NCI-H1436 (cell line): ENCODE measurements around the gene POLR2E.
"Not testable (repeated sequence)": the region's sequence is repeated elsewhere in the genome, so short reads cannot be mapped to it uniquely, and the experiment has no call there.

Experiments
- DNase-seq: peaks from one replicate; lab custom pipeline; 2025; lab: John Stamatoyannopoulos, UW

POLR2E gene

DNA sequence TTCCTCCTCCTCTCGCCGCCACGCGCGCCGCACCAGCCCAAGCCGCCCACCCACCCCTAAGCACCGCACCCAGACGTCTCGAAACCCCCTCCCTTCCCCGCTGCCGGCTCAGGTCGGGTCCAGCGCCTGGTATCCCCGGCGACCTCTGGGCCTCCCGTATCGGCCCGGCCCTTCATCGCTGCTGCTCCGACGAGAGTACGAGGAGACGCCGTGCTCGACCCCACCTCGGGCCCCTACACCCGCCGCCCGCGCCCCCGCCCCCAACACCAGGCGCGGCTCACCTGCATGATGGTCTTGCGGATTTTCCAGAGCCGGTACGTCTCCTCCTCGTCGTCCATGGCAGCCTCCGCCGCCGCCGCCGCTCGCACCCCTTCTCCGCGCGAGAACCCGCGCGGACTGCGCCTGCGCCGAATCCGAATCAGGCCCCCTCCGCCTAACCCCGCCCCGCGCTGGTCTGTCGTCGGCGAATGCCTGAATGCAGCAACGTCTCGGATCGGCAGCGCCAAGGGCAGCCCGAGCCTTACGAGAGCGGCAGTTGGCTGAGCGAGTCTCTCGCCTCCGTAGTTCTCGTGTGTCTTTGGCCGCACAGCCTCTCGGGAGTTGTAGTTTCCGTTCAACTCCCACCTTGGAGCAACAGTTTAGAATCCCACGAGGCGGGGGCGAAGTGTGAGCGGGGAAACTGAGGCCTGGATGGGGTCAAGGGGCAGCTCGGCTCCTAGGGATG, at the start of gene POLR2E:
Gene POLR2E, minus strand, starts transcription at position 398 of the 724 bp plus-strand sequence. Its CDS starts 60 bp downstream, at position 338.
- peak; percentile 98 for DNase-seq

DNA sequence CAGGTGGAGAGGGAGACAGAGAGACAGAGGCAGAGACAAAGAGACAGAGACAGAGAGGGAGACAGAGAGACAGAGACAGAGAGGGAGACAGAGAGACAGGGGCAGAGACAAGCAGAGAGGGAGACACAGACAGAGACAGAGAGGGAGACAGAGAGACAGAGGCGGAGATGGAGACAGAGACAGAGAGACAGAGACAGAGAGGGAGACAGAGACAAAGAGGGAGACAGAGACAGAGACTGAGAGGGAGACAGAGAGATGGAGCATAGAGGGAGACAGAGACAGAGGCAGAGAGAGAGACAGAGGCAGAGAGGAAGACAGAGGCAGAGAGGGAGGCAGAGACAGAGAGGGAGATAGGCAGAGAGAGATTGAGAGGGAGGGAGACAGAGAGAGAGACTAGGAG, 49.6 kb upstream of the POLR2E start:
- no peak for DNase-seq

DNA sequence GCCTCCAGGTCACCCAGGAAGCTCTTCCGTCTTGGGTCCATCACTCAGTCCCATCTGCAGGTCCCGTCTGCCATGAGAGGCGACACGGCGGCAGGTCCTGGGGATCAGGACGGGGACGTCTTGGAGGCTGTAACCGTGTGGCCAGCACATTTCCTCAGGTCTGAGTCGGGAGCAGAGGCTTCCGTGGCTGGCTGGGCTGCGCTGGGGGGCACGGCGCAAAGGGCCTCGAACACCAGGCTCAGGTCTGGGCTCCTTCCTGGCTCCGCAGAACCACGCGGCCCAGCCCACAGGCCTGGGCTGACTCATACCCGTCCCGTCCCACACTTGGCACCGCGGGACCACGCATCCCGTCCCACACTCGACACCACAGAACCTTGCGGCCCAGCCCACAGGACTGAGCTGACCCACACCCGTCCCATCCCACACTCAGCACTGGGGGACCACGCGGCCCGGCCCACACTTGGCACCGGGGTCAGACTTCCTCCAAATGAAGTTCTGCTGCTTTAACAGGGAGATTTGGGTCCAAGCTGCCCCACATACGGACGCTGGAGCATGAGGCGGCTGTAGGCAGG, 48.7 kb upstream of the POLR2E start:
- DNase-seq, result no peak

DNA sequence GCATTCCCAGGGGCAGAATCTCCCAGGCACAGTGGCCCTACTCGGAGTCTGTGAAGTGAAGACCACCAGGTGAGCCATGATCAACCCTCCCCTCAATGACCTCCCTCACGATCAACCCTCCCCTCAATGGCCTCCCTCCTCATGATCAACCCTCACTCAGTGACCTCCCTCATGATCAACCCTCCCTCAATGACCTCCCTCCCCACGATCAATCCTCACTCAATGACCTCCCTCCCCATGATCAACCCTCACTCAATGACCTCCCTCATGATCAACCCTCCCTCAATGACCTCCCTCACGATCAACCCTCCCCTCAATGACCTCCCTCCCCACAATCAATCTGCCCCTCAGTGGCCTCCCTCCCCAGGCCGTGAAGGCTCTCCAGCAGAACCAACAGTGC, 46.8 kb upstream of the POLR2E start:
- no peak for DNase-seq

DNA sequence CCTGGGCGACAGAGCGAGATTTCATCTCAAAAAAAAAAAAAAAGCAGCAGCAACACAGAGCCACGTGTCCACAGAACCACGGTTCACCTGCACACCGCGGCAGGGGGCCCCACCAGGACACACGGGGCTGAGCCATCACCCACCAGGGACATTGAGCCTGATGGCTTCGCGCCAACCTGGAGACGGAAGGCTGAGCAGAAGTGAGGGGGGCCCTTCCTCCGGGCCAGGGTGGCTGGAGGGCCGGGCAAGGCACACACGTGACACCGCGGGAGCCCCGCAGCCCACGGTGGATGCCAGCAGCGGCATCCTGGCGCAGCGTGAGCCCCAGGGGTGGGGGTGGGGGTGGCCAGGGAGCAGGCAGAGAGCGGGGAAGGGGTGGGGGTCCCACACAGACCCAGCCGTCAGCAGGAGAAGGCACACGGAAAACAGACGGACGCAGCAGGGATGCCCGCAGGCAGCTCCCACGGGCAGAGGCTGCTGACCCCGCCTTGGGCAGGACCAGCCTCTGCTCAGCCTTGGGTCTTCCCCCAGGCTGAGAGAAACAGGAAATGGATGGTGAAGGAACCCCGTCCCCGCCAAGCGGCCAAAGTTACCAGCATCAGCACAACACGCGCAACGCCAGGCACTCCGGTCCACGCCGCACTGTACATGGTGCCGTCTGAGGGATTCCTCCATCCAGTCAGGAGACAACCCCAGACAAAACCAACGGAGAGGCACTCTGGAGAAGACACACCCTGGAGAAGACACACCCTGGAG, 45.3 kb upstream of the POLR2E start:
- no peak for DNase-seq

DNA sequence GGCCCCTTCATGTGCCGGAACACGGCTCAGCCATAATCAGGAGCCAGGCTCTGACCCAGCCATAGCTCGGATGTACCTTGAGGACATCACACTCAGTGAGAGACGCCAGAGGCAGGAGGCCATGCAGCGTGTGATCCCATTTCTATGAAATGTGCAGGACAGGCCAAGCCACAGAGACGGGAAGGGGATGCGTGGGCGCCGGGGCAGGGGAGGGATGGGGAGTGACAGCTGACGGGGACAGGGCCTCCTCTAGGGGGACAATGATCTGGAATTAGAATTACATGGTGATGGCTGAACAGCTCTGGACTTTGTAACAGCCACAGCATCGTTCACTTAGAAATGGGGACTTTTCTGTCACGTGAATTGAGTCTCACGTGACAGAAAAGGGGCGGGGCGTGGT, 44.0 kb upstream of the POLR2E start:
- DNase-seq, result no peak

DNA sequence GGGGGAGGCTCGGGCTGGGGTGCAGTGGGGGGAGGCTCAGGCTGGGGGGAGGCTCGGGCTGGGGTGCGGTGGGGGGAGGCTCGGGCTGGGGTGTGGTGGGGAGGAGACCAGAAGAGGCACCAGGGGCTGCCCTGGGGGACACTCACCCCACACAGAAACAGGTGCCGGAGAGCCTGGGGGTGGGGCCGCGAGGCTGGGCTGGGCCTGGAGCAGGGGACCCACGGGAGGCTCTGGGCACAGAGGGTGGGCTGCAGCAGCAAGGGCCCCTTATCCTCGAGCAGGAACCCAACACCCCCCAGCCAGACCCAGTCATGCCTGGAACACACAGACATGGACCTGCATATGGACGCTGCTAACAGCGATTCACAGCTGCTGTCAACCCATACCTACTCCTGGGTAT, 42.9 kb upstream of the POLR2E start:
- DNase-seq, result no peak

DNA sequence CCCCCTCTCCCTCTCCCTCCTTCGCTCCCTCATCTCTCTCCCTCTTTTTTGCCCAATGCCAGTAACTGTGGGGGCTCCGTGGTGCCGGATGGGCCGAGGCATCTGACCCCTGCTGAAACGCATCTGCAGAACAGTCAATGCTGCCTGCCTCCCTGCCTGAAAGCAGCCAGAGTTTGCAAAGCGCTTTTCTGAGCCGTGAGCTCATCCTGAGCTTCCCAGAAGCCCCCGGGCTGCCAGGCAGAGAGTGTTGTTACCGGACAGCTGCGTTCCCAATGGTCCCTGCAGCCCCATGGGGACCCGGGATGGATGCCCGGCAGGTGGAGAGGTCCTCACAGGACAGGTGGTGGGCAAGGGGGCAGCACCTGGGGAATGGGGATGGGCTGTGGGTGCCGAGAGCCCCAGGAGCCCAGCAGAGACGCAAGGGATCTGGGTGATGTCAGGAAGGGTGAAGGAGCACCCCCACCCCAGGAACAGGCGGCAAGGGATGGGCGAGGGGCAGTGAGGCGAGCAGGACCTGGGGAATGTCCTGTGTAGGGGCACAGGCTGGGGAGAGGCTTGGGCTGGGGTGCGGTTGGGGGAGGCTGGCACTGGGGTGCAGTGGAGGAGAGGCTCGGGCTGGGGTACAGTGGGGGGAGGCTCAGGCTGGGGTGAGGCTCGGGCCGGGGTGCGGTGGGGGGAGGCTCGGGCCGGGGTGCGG, 41.6 kb upstream of the POLR2E start:
- DNase-seq, result no peak

DNA sequence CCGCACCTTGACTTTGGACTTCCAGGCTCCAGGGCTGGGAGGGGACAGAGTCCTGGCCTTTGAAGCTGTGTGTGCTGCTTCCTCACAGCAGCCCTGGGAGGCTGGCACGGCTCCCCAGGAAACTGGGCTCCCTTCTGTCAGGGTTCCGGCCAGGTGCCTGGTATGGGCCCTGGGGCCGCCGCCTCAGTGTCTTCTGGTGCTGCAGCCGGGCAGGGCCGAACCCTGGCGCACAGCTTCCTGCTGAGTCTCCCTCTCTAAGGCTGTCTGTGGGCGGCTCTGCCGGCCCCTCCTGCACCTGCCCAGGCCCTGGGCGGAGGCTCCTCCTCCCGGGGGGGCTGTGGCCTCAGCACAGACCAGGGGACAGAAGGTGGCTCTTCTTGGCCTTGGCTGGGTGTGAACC, 41.0 kb upstream of the POLR2E start:
- no peak for DNase-seq

DNA sequence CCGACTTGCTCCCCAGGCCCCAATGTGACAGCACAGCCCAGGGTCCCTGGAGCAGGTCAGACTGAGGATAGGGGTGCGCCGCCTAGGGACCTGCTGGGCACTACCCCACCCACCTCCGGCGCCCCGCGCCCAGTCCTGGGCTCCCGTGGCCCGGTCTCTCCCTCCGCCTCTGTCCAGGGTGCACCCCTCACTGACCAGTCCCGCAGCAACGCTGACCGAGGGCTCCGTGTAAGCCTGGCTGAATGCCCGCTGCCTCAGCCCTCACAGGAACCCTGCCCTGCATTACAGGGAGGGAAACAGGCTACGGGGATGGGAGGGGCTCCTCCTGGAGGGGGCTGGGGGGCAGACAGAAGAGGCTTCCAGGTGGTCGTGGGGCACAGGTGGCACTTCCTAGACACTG, 40.3 kb upstream of the POLR2E start:
- DNase-seq, result no peak

DNA sequence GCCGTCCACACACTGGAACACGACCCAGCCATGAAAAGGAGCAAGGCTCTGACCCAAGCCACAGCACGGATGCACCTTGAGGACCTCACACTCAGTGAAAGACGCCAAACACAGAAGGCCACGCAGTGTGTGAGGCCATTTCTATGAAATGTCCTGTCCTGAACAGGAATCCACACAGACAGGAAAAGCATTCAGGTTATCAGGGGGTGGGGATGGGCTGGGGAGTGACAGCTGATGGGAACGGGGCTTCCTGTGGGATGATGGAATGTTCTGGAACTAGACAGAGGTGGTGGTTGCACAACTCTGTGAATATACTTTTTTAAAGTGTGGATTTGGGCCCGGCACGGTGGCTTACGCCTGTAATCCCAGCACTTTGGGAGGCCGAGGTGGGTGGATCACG, 39.3 kb upstream of the POLR2E start:
- no peak for DNase-seq

DNA sequence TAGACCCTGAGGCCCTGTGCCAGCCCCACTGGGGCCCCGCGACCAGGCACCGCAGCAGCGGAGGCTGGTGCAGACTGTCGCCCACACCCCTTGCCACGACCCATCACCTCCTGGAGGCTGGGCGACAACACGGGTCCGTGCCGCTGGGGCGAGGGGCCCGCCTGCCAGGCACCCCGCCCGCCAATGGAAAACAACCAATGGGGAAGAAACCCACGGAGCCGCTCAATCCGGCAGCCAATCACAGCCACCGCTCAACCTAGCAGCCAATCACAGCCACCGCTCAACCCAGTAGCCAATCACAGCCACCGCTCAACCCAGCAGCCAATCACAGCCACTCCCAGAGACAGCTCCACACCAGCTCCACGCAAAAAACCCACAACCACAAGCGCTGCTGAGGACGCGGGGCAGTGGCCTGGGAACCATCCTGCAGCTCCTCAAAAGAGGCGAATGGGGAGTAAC, 38.3 kb upstream of the POLR2E start:
- DNase-seq, result no peak

DNA sequence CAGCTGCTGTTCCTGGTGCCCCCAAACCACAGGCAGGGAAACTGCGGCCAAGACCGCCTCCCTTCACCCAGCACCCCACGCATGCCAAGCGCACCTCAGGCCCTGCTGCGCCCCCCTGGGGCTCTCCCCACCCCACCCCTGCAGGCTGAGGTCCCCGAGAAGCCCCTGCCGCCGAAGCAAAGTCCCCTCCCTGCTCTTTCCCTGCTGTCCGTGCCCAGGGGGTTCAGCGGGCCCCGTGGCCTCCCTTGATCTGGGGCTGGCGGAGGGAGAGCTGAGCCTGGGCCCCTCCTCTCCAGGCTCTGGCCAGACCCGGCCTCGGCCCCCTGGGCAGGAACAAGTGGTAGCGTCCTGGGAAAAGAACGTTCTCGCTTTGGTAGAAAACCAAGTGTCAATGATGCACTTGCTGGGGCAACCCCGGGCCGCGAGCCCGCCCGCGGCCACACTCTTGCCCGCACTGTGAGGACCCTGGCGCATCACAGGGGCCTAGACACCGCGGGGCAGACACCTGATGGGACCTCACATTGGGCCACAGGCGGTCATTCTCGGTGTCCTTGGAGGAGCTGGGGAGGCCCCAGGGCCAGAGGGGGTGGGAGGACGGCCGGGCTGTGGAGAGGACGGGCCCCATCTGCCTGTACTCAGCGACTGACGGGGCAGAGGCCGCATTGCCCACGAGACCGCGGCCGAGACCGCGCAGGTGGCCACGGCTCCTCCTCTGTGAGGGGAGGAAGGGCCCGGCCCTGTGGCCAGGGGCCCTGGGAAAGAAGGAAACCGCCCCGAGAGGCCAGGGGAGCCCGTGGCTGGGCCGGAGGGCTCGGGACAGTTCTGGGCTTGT, 37.6 kb upstream of the POLR2E start:
- no peak for DNase-seq

DNA sequence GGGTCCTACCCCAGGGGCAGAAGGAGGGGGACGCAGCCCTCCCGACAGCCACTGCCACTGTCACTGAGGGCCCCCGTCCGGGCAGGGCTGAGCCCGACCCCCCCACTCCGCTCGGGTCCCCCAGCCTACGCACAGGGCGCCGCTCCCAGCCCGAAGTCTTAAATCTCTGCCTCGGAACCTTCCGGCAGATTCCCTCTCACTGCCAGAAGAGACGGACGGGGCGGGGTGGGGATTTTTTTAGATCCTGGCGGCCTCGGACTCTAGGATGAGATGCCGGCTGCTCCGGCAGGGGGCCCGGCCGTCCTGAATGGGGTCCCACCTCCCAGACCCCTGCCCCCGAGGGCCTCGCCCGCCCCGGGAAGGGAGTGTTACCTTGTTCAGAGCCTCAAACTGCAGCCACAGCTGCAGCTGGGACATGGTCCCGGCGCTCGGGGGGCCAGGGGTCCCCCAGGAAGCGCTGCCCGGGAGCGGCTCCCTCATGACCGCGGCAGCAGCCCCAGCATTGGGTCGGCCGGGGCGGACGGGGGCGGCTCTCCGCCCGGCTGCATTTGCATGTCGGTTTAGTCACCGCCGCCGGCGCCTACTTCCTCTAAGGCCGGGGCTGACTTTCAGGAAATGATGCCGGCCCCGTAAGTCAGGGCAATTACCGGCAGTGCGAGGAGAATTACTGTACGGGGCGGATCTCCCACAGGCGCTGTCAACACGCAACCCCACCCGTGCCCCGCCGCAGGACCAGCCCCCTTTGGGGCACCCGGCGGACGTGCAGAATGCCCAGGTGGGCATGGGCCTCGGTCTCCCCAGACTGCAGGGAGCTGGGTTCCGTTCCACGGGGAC, 36.8 kb upstream of the POLR2E start:
- DNase-seq, result peak; percentile 51

DNA sequence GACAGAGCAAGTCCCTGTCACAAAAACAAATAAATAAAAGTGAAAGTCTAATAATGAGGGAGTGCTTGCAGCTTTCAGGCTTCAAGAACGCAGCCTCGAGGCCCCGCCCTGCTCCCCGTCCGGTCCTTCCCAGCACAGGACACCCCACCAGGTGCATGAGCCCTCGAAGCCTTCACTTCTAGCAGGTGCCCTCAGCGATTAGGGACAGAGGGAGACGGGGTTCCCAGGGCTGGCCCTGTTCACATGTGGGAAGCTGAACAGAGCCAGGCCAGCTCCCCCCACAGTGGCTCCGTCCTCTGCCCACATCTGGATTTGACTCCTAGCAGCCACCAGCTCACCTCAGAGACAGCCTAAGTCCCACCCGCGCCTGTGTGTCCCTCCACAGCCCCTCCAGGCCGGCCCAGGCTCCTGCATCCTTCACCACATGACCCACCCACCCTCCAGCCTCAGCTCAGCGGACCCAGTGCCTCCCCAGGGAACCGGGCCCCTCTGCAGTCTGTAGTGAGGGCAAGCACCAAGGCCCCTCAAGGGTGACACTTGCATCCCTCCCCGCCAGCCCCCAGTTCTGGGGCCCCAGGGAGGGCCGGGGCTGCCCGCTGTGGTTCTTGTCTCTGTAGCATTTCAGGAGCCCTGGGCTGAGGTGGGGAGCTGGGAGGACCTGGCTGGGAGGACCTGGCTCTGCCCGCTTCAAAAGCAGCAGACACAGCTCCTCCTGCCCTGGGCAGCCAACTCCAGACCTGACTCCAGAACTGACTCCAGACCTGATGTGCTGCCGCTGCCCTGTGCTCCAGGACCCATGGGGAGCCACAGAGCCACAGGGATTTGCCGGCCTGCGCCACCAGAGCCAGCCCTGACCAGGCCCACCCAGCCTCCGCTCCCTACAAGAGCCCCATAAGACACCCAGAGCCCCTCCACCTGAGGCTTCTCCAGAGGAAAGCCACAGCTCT, 35.9 kb upstream of the POLR2E start:
- DNase-seq, result no peak

DNA sequence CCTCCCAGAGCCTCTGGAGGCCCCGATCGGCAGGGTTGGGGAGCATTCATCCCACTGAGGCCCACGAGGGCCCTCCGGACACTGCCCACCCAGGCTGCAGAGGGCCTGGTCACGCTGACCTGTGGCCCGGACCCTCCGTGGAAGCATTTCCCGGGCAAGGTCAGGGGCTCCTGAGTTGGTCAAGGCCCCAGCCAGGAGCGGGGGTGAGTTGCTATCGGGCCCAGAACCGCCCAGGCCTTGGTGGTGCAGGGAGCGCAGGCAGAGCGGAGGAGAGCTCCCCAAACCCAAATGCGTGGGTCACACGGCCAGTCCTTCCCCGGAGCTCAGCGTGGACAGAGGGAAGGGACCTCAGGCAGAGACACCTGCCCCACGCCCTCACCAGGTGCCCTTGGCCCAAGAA, 34.4 kb upstream of the POLR2E start:
- no peak for DNase-seq

DNA sequence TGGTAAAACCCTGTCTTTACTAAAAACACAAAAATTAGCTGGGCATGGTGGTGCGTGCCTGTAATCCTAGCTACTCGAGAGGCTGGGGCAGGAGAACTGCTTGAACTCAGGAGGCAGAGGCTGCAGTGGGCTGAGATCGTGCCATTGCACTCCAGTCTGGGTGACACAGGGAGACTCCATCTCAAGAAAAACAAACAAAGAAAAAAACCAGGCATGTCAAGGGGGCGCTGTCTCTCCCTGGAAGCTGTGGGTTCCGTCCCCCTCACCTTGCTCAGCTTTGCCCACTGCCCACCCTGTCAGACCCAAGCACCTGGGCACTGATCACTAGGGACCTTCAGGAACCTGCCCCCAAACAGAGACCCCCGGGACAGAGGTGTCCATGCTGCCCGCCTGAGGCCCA, 33.9 kb upstream of the POLR2E start:
- not testable (repeated sequence) for DNase-seq

DNA sequence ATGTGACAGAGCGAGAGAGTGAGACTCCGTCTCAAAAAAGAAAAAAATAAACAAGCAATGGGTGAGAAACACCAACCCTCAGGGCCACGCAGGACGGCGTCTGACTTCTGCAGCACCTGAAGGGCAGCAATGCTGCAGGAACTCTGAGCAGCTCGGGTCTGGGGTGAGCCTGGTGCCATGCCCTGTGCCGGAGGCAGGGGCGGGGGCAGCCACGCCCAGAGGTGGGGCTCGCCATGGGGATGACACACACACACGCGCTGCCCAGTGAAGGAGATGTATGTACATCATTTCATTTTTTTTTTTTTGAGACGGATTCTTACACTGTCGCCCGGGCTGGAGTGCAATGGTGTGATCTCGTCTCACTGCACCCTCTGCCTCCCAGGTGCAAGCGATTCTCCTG, 32.9 kb upstream of the POLR2E start:
- DNase-seq, result no peak

DNA sequence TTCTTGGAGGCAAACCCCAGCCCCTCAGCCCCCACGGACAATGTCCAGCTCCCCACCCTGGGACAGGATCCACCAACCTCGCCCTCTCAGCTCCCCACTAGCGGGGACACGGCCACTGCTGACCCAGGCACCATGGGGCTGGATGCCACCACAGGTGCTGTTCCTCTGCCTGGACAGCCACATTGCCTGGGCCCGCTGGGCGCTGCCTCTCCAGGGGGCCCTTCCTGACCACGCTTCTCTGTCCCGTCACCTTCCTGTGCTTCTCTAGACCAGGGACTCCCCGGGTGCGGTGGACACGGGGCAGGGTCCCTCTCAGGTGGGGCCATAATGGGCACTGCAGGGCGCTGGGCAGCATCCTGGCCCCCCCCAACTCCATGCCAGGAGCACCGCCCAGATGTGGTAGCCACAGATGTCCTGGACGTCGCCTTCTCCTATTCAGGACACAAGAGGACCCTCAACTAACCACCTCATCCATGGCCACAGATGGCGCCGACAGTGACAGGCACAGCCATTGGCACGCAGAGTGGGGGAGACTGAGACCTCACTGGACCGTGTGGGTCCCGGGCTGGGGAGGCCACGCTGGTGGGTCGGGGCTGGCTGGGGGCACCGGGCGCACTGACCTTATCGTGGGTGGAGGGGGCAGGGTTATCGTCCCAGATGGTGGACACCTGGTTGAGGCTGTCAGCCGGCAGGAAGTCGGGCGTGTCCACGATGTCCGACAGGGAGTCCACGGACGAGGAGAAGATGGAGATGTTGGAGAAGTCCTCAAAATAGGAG, 32.0 kb upstream of the POLR2E start:
- DNase-seq, result no peak
